Thoracic aorta (tissue), 2 donors: ENCODE results near the gene SLC25A27. TPM values are rescaled to one million over a fixed set of nuclear protein-coding genes. Genes with fewer than 3 reads are reported as not detected.

Source experiments
- ATAC-seq: fragments of 150-250 bp; one replicate; pipeline ENCODE4 v1.8.0; 2017; ENCODE audit warnings: low read depth; ENCODE audit not compliant: insufficient number of reproducible peaks, low FRiP score
- DNase-seq: peaks from one replicate; pipeline ENCODE4 v3.0.0-alpha.2; 2020; ENCODE audit warnings: low spot score
- H3K27ac ChIP-seq, 2 donors: fragments of 200-600 bp; sonication (generic); 1 replicate in 1 of 2; 2 replicates in 1 of 2; pipeline ENCODE4 v1.5.1; 2016; ENCODE audit warnings: mild to moderate bottlenecking in 2 of 2, moderate library complexity in 2 of 2
- H3K27me3 ChIP-seq: fragments of 200-600 bp; sonication (generic); replicated peaks from 2 replicates; pipeline ENCODE4 v1.6.0; 2016; ENCODE audit warnings: mild to moderate bottlenecking; ENCODE audit not compliant: insufficient read depth
- H3K36me3 ChIP-seq: fragments of 200-600 bp; sonication (generic); one replicate; pipeline ENCODE4 v1.5.1; 2016
- H3K4me1 ChIP-seq, 2 donors: fragments of 200-600 bp; sonication (generic); 1 replicate in 1 of 2; 2 replicates in 1 of 2; pipeline versions ENCODE4 v1.5.1 to v1.6.0; 2016; ENCODE audit warnings: low read depth in 2 of 2, mild to moderate bottlenecking in 1 of 2; ENCODE audit not compliant: control insufficient read depth in 1 of 2
- H3K4me3 ChIP-seq: fragments of 200-600 bp; sonication (generic); 2 replicates; pipeline ENCODE4 v1.5.1; 2016; ENCODE audit warnings: mild to moderate bottlenecking
- H3K9me3 ChIP-seq: fragments of 200-600 bp; sonication (generic); 2 replicates; pipeline ENCODE4 v1.5.1; 2016
- CTCF ChIP-seq: fragments of 200-600 bp; sonication (generic); IDR thresholded peaks from one replicate; pipeline ENCODE4 v1.5.1; 2019; ENCODE audit warnings: antibody characterized with exemption
- total RNA-seq, 2 donors: library from RNA; depleted of rRNA; stranded (reverse); fragments of >200 nt; gene quantifications; one replicate each; pipeline versions ENCODE4 v1.1.0 to v1.2.3, GENCODE V29; 2016

Gene SLC25A27
- total RNA-seq, 2 donors from 2014 or later: 44.4 to 52.8 TPM

GRCh38 chr6:46720401-46720800 lies 67.6 kb downstream of the SLC25A27 start:
- Histone ChIP-seq H3K4me3 (no peak overlapping the region), H3K4me1 (no peaks in the 10 kb centered on the region), H3K27ac (no peak overlapping the region), H3K9me3 (no peaks in the 10 kb centered on the region), H3K36me3 (no peaks in the 10 kb centered on the region), H3K27me3 (no peaks in the 10 kb centered on the region)
- no peak for ATAC-seq
- no peak for DNase-seq
- no peak for TF ChIP-seq CTCF

Other genes starting within 250 kb of the SLC25A27 start
- 100 to 1,000 TPM; 126 to 289 TPM for gene RCAN2, start 161.5 kb upstream of the SLC25A27 start, total RNA-seq
- 1 to 10 TPM in 1 of 2 donors, under 1 TPM in 1; 0.68 to 1.1 TPM for gene CYP39A1, start 157 bp upstream of the SLC25A27 start, total RNA-seq
- gene TDRD6, start 34.9 kb downstream of the SLC25A27 start, total RNA-seq: 1 to 10 TPM; 1.8 TPM
- gene PLA2G7, start 82.4 kb downstream of the SLC25A27 start, total RNA-seq: under 1 TPM; 0.27 to 0.56 TPM
- gene ANKRD66, start 94.0 kb downstream of the SLC25A27 start, total RNA-seq: not detected
- gene MEP1A, start 140.4 kb downstream of the SLC25A27 start, total RNA-seq: not detected